TTC549 (cell line): ENCODE results near the gene MYRIP.

Source experiments
- FAIRE-seq: peaks from 2 replicates; lab custom pipeline; 2012; peaks lifted over from hg19 to GRCh38; lab: Jason Lieb, UNC

Gene MYRIP

GRCh38 chr3:40191251-40191650, 381.8 kb downstream of the MYRIP start:
- FAIRE-seq: no peak

- FAIRE-seq: no peak
Observed at GRCh38 chr3:40191850-40192448, 382.5 kb downstream of the MYRIP start.

GRCh38 chr3:40192628-40193027, 383.2 kb downstream of the MYRIP start:
- FAIRE-seq: no peak

- no peak for FAIRE-seq
Observed at GRCh38 chr3:40196966-40197365, 387.6 kb downstream of the MYRIP start.

- no peak for FAIRE-seq
Observed at GRCh38 chr3:40200692-40201316, 391.4 kb downstream of the MYRIP start.

- no peak for FAIRE-seq
Observed at GRCh38 chr3:40201770-40202169, 392.4 kb downstream of the MYRIP start.

GRCh38 chr3:40206522-40206921, 397.1 kb downstream of the MYRIP start:
- FAIRE-seq: no peak

- no peak for FAIRE-seq
Observed at GRCh38 chr3:40207796-40208195, 398.4 kb downstream of the MYRIP start.

- FAIRE-seq: no peak
Observed at GRCh38 chr3:40208251-40208650, 398.8 kb downstream of the MYRIP start.

- FAIRE-seq: no peak
Observed at GRCh38 chr3:40211579-40211978, 402.2 kb downstream of the MYRIP start.

- no peak for FAIRE-seq
Observed at GRCh38 chr3:40213556-40213955, 404.1 kb downstream of the MYRIP start.

GRCh38 chr3:40215015-40215414, 405.6 kb downstream of the MYRIP start:
- FAIRE-seq: no peak

GRCh38 chr3:40216471-40216870, 407.1 kb downstream of the MYRIP start:
- no peak for FAIRE-seq

- FAIRE-seq: no peak
Observed at GRCh38 chr3:40223856-40224255, 414.4 kb downstream of the MYRIP start.

GRCh38 chr3:40224796-40225515, 415.5 kb downstream of the MYRIP start:
- no peak for FAIRE-seq

GRCh38 chr3:40226636-40227035, 417.2 kb downstream of the MYRIP start:
- no peak for FAIRE-seq

GRCh38 chr3:40228792-40229350, 419.5 kb downstream of the MYRIP start:
- FAIRE-seq: no peak

GRCh38 chr3:40229386-40229785, 420.0 kb downstream of the MYRIP start:
- no peak for FAIRE-seq

- FAIRE-seq: no peak
Observed at GRCh38 chr3:40229963-40230362, 420.6 kb downstream of the MYRIP start.

- no peak for FAIRE-seq
Observed at GRCh38 chr3:40230382-40230781, 421.0 kb downstream of the MYRIP start.

- FAIRE-seq: no peak
Observed at GRCh38 chr3:40232626-40233025, 423.2 kb downstream of the MYRIP start.

GRCh38 chr3:40237159-40237558, 427.8 kb downstream of the MYRIP start:
- no peak for FAIRE-seq

- no peak for FAIRE-seq
Observed at GRCh38 chr3:40237889-40238571, 428.6 kb downstream of the MYRIP start.
